IMR-90 (cell line): ENCODE measurements around the gene ATXN1L.

Experiments
- CTCF ChIP-seq: conservative IDR thresholded peaks from 2 replicates; pipeline ENCODE4 v1.5.1; 2012; ENCODE audit warnings: mild to moderate bottlenecking, low read depth, low read length, improper control_type of control experiment
- ELK1 ChIP-seq: fragments of 150-350 bp; IDR thresholded peaks from 2 replicates; pipeline ENCODE4 v1.6.1; 2016; ENCODE audit warnings: low read depth, mild to moderate bottlenecking, low read length, moderate library complexity, borderline replicate concordance
- MAFK ChIP-seq: IDR thresholded peaks from 2 replicates; pipeline ENCODE4 v1.6.1; 2012; ENCODE audit warnings: low read depth, low read length, improper control_type of control experiment
- MXI1 ChIP-seq: IDR thresholded peaks from 2 replicates; pipeline ENCODE4 v1.6.1; 2012; ENCODE audit warnings: low read depth, mild to moderate bottlenecking, low read length, moderate library complexity, borderline replicate concordance
- NFE2L2 ChIP-seq: fragments of 150-350 bp; IDR thresholded peaks from 2 replicates; pipeline ENCODE4 v1.6.1; 2016; ENCODE audit warnings: low read depth, mild to moderate bottlenecking, low read length
- POLR2A ChIP-seq: IDR thresholded peaks from 2 replicates; pipeline ENCODE4 v1.6.1; 2012; ENCODE audit warnings: mild to moderate bottlenecking, low read depth, low read length
- RAD21 ChIP-seq: IDR thresholded peaks from 2 replicates; pipeline ENCODE4 v1.6.1; 2012; ENCODE audit warnings: low read length, improper control_type of control experiment
- RCOR1 ChIP-seq: IDR thresholded peaks from 2 replicates; pipeline ENCODE4 v1.6.1; 2012; ENCODE audit warnings: mild to moderate bottlenecking, low read length, improper control_type of control experiment; ENCODE audit not compliant: insufficient replicate concordance
- RFX5 ChIP-seq: IDR thresholded peaks from 2 replicates; pipeline ENCODE4 v1.8.0; 2012; ENCODE audit warnings: low read depth, mild to moderate bottlenecking, low read length, moderate library complexity
- SMC3 ChIP-seq: fragments of 150-350 bp; IDR thresholded peaks from 2 replicates; pipeline ENCODE4 v1.6.1; 2016; ENCODE audit warnings: low read depth, mild to moderate bottlenecking, antibody characterized with exemption, low read length, moderate library complexity
- TF ChIP-seq, protein P1 (sequence below): fragments of 150-350 bp; IDR thresholded peaks from 2 replicates; pipeline ENCODE4 v1.6.1; 2017; ENCODE audit warnings: mild to moderate bottlenecking, antibody characterized with exemption, low read length, low read depth

DNA sequence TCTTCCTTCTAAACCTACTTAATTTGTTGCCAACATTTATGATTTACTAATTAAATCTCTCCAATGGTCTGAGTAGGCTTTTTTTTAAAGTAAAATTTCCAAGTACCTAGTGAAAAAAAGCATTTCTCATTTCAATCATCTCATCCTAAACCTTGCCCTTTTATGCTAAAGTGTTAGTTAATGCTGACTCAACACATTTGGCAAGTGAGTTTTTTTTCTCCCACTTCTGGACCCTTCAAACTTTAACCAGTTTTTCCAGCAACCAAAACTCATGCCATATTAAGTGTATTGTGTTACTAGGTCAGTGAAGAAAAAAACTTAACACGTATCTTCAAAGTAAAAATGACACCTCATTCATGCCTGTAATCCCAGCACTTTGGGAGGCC lies 42.5 kb upstream of the ATXN1L start:
- TF ChIP-seq CTCF = no peak
- no peak for TF ChIP-seq SMC3
- no peak for TF ChIP-seq POLR2A
- peak; percentile 100 for TF ChIP-seq MAFK
- TF ChIP-seq, protein P1, sequence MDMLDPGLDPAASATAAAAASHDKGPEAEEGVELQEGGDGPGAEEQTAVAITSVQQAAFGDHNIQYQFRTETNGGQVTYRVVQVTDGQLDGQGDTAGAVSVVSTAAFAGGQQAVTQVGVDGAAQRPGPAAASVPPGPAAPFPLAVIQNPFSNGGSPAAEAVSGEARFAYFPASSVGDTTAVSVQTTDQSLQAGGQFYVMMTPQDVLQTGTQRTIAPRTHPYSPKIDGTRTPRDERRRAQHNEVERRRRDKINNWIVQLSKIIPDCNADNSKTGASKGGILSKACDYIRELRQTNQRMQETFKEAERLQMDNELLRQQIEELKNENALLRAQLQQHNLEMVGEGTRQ = no peak
- TF ChIP-seq RFX5 = no peak
- no peak for TF ChIP-seq RAD21
- no peak for TF ChIP-seq NFE2L2
- TF ChIP-seq MXI1 = no peak
- TF ChIP-seq ELK1 = no peak
- no peak for TF ChIP-seq RCOR1
